Right lobe of liver (tissue), 4 donors: Measurements from ENCODE around the gene WDR47.

ENCODE experiments used
- CTCF ChIP-seq, 4 donors: fragments of 200-600 bp in 3 of 4; fragments of 450-650 bp in 1 of 4; IDR thresholded peaks; one replicate each; pipeline versions ENCODE4 v1.5.1 to v1.8.0; 2016 to 2022; ENCODE audit warnings: antibody characterized with exemption in 4 of 4, mild to moderate bottlenecking in 2 of 4
- POLR2A ChIP-seq: fragments of 450-650 bp; IDR thresholded peaks from one replicate; pipeline ENCODE4 v1.6.1; 2017; ENCODE audit warnings: antibody characterized with exemption, mild to moderate bottlenecking
- donor health status: DM: no; HTN: no; CAD: no.
- donor health status: DM: no; HTN: no; CAD: no.
- donor health status: DM: no; HTN: yes; CAD: no.

- no peak for TF ChIP-seq CTCF (IDR thresholded peaks at IDR 0.05)
- TF ChIP-seq POLR2A: no peak
These were observed 30.6 kb downstream of the WDR47 start for GRCh38 chr1:109011335-109011734.
